H54 (cell line): ENCODE data around the gene ING3.
"Not testable (repeated sequence)": the region's sequence is repeated elsewhere in the genome, so short reads cannot be mapped to it uniquely, and the experiment has no call there.

Experiments used
- DNase-seq: peaks from one replicate; pipeline ENCODE4 v3.0.0; 2011; ENCODE audit warnings: low spot score, mixed read lengths; ENCODE audit not compliant: insufficient read length
- FAIRE-seq: peaks from 3 replicates; lab custom pipeline; 2011; peaks lifted over from hg19 to GRCh38; lab: Jason Lieb, UNC
- POLR2A ChIP-seq: IDR thresholded peaks from 2 replicates; pipeline ENCODE4 v1.6.1; 2011; ENCODE audit warnings: low read depth, mild to moderate bottlenecking, low read length

ING3 gene

GRCh38 chr7:120964088-120964487 is 13.5 kb downstream of the ING3 start:
- no peak for DNase-seq
- FAIRE-seq = no peak
- TF ChIP-seq POLR2A = no peak

GRCh38 chr7:120966961-120967360 is 16.4 kb downstream of the ING3 start:
- DNase-seq (no peak), FAIRE-seq (no peak)
- no peak for TF ChIP-seq POLR2A

- TF ChIP-seq POLR2A = no peak
- no peak for FAIRE-seq
These were observed 23.3 kb downstream of the ING3 start for GRCh38 chr7:120973849-120974248.

GRCh38 chr7:120979765-120980499 is 29.4 kb downstream of the ING3 start:
- no peak for TF ChIP-seq POLR2A
- no peak for FAIRE-seq

More at GRCh38 chr7:120973849-120974248, 23.3 kb downstream of the ING3 start:
- no peak for DNase-seq

GRCh38 chr7:120981117-120981516 is 30.5 kb downstream of the ING3 start:
- FAIRE-seq (peak; percentile 43), DNase-seq (no peak)
- no peak for TF ChIP-seq POLR2A

More at GRCh38 chr7:120979765-120980499, 29.4 kb downstream of the ING3 start:
- DNase-seq = no peak

- peak; percentile 97 for FAIRE-seq
- no peak for DNase-seq
- no peak for TF ChIP-seq POLR2A
These were observed 31.5 kb downstream of the ING3 start for GRCh38 chr7:120981888-120982615.

GRCh38 chr7:120983592-120983991 is 33.0 kb downstream of the ING3 start:
- FAIRE-seq, DNase-seq: not testable (repeated sequence)

- DNase-seq = no peak
- no peak for TF ChIP-seq POLR2A
- no peak for FAIRE-seq
These were observed 33.8 kb downstream of the ING3 start for GRCh38 chr7:120984406-120984805.

GRCh38 chr7:120985130-120985758 is 34.7 kb downstream of the ING3 start:
- FAIRE-seq (no peak), DNase-seq (no peak)
- TF ChIP-seq POLR2A = no peak

GRCh38 chr7:120985839-120986238 is 35.3 kb downstream of the ING3 start:
- FAIRE-seq (no peak), DNase-seq (no peak)
- no peak for TF ChIP-seq POLR2A

GRCh38 chr7:120986650-120987049 is 36.1 kb downstream of the ING3 start:
- FAIRE-seq = no peak
- no peak for TF ChIP-seq POLR2A

GRCh38 chr7:120987280-120987679 is 36.7 kb downstream of the ING3 start:
- no peak for TF ChIP-seq POLR2A
- FAIRE-seq (no peak), DNase-seq (no peak)

More at GRCh38 chr7:120986650-120987049, 36.1 kb downstream of the ING3 start:
- DNase-seq = no peak

GRCh38 chr7:120987683-120988590 is 37.4 kb downstream of the ING3 start:
- DNase-seq = peak; percentile 50
- peak; percentile 95 for FAIRE-seq
- TF ChIP-seq POLR2A = no peak
